B cell (primary cell): ENCODE measurements around the gene EDC3. TPM values are rescaled to one million over a fixed set of nuclear protein-coding genes. Genes with fewer than 3 reads are reported as not detected.

Experiments used
- ATAC-seq: fragments of 200-7000 bp; cut with Tn5 transposase; one replicate; pipeline ENCODE4 v1.10.0; 2021; ENCODE audit warnings: low read depth, mild to moderate bottlenecking, moderate number of reproducible peaks, moderate library complexity
- CTCF ChIA-PET: fragments of 350-600 bp; sonication (Branson Sonifier 250); formaldehyde crosslinking; loops from one replicate; lab custom pipeline; 2021; ENCODE audit warnings: antibody characterized with exemption, inconsistent platforms; lab: Charles Lee
- POLR2A ChIA-PET: fragments of 350-600 bp; sonication (Branson Sonifier 250); formaldehyde crosslinking; loops from one replicate; lab custom pipeline; 2021; ENCODE audit warnings: antibody characterized with exemption; lab: Charles Lee
- DNase-seq: peaks from one replicate; pipeline ENCODE4 v3.0.0; 2013
- H2AFZ ChIP-seq: 2 replicates; pipeline ENCODE4 v1.6.1; 2012; ENCODE audit warnings: mild to moderate bottlenecking, low read depth, low read length; ENCODE audit not compliant: insufficient read depth, poor library complexity, severe bottlenecking
- H3K27ac ChIP-seq, 2 donors: 1 replicate in 1 of 2; 2 replicates in 1 of 2; pipeline ENCODE4 v1.5.1; 2012 to 2013; ENCODE audit warnings: low read length in 2 of 2, mild to moderate bottlenecking in 2 of 2, moderate library complexity in 1 of 2
- H3K27me3 ChIP-seq, 4 experiments: fragments of 200-600 bp in 1 of 4; sonication (generic) in 1 of 4; replicated peaks in 1 of 4; 1 replicate in 2 of 4; 2 replicates in 2 of 4; pipeline versions ENCODE4 v1.6.1 to v1.7.0; 2013 to 2016; ENCODE audit warnings: low read length in 3 of 4, mild to moderate bottlenecking in 2 of 4, mixed read lengths in 1 of 4, moderate library complexity in 1 of 4; ENCODE audit not compliant: insufficient read depth in 4 of 4, control insufficient read depth in 3 of 4; ENCODE audit errors: control extremely low read depth in 1 of 4
- H3K36me3 ChIP-seq, 2 experiments: replicated peaks in 1 of 2; 1 replicate in 1 of 2; 2 replicates in 1 of 2; pipeline versions ENCODE4 v1.6.1 to v1.7.1; 2013; ENCODE audit warnings: low read length in 1 of 2; ENCODE audit not compliant: insufficient read depth in 2 of 2, control insufficient read depth in 1 of 2; ENCODE audit errors: control extremely low read depth in 1 of 2, extremely low read depth in 1 of 2
- H3K4me1 ChIP-seq, 2 donors: fragments of 200-600 bp in 1 of 2; sonication (generic) in 1 of 2; 1 replicate in 1 of 2; 2 replicates in 1 of 2; pipeline versions ENCODE4 v1.5.1 to v1.6.1; 2013 to 2017; ENCODE audit warnings: low read length in 2 of 2; ENCODE audit not compliant: control insufficient read depth in 2 of 2, insufficient read depth in 2 of 2
- H3K4me2 ChIP-seq: replicated peaks from 2 replicates; pipeline ENCODE3; 2012; ENCODE audit warnings: mild to moderate bottlenecking, low read depth, low read length; ENCODE audit not compliant: poor library complexity, severe bottlenecking
- H3K4me3 ChIP-seq, 5 experiments: fragments of 200-600 bp in 1 of 5; sonication (generic) in 1 of 5; 1 replicate in 3 of 5; 2 replicates in 2 of 5; pipeline versions ENCODE4 v1.5.1 to v1.7.0; 2011 to 2016; ENCODE audit warnings: low read length in 4 of 5, mild to moderate bottlenecking in 4 of 5, low read depth in 2 of 5, control low read depth in 1 of 5, moderate library complexity in 1 of 5; ENCODE audit not compliant: insufficient read depth in 1 of 5; ENCODE audit errors: control extremely low read depth in 1 of 5, extremely low read depth in 1 of 5
- H3K79me2 ChIP-seq: fragments of 200-600 bp; sonication (generic); one replicate; pipeline ENCODE4 v1.6.0; 2016; ENCODE audit warnings: low read length; ENCODE audit not compliant: control insufficient read depth, insufficient read depth
- H3K9ac ChIP-seq: fragments of 200-600 bp; sonication (generic); 2 replicates; pipeline ENCODE4 v1.6.1; 2017; ENCODE audit warnings: mild to moderate bottlenecking, low read length, moderate library complexity
- H3K9me3 ChIP-seq, 3 donors: one replicate each; pipeline versions ENCODE4 v1.6.1 to v1.7.1; 2013; ENCODE audit warnings: low read length in 2 of 3; ENCODE audit not compliant: control insufficient read depth in 2 of 3, insufficient read depth in 1 of 3; ENCODE audit errors: control extremely low read depth in 1 of 3
- H4K20me1 ChIP-seq: 2 replicates; pipeline ENCODE4 v1.6.0; 2012; ENCODE audit warnings: mild to moderate bottlenecking, low read length; ENCODE audit not compliant: insufficient read depth, control insufficient read depth, poor library complexity, severe bottlenecking
- H3K27ac Mint-ChIP-seq: one replicate; pipeline ENCODE4 v1.8.0; 2021; ENCODE audit warnings: mixed read lengths
- H3K27me3 Mint-ChIP-seq: one replicate; pipeline ENCODE4 v1.8.0; 2021; ENCODE audit warnings: mixed read lengths
- H3K4me1 Mint-ChIP-seq: one replicate; pipeline ENCODE4 v1.8.0; 2021; ENCODE audit warnings: mixed read lengths
- H3K4me3 Mint-ChIP-seq: one replicate; pipeline ENCODE4 v1.8.0; 2021; ENCODE audit warnings: mixed read lengths
- H3K9me3 Mint-ChIP-seq: one replicate; pipeline ENCODE4 v1.8.0; 2022; ENCODE audit warnings: mixed read lengths; ENCODE audit not compliant: insufficient read depth
- CTCF ChIP-seq: fragments of 200-600 bp; IDR thresholded peaks from one replicate; pipeline ENCODE4 v1.8.0; 2022; ENCODE audit warnings: antibody characterized with exemption, mild to moderate bottlenecking
- EZH2 ChIP-seq: IDR thresholded peaks from 2 replicates; pipeline ENCODE4 v1.6.1; 2012; ENCODE audit warnings: borderline replicate concordance, low read depth, mild to moderate bottlenecking, moderate library complexity, low read length; ENCODE audit not compliant: insufficient read depth, poor library complexity, severe bottlenecking
- WGBS: methylation state at CpG from one replicate; pipeline ENCODE4 v1.1.5; 2013; ENCODE audit warnings: missing lambda C conversion rate; ENCODE audit not compliant: insufficient coverage; 5-methylcytosine and 5-hydroxymethylcytosine counted together
- intact Hi-C: fragments of 100-400 bp; cut with micrococcal nuclease; formaldehyde crosslinking; loops from one replicate; pipeline ENCODE4 v1.10.0; 2022
- polyA plus RNA-seq: library from polyadenylated mRNA; depleted of rRNA; stranded (reverse); fragments of >200 nt; gene quantifications from 2 replicates; pipeline ENCODE4 v1.2.3, GENCODE V29; 2012
- total RNA-seq, 2 donors: library from RNA; stranded (reverse); fragments of 120-200 nt in 1 of 2; gene quantifications; 1 replicate in 1 of 2; 2 replicates in 1 of 2; pipeline versions ENCODE4 v1.2.3 to v1.2.4, GENCODE V29; 2013 to 2022

Gene EDC3
- total and polyA plus RNA-seq, 2 donors (not counting 1 experiment from before 2014, with no cell fraction given): 16.9 to 55.4 TPM

- H3K36me3 ChIP-seq: peaks cover 0 to 22% of the 10 kb centered on the region in 2 experiments
- H3K27ac ChIP-seq: no peak overlapping the region
- POLR2A ChIA-PET: no interaction called here
- TF ChIP-seq EZH2 (no peak), CTCF (no peak)
- H2AFZ ChIP-seq: no peak overlapping the region
- CTCF ChIA-PET: no interaction called here
- DNase-seq (no peak), ATAC-seq (no peak)
- no peak overlapping the region for H3K4me3 ChIP-seq
- Mint-ChIP-seq H3K4me1 (peaks cover 35% of the 10 kb centered on the region), H3K9me3 (no peaks in the 10 kb centered on the region), H3K27ac (no peak overlapping the region), H3K4me3 (no peak overlapping the region), H3K27me3 (no peaks in the 10 kb centered on the region)
- no peaks in the 10 kb centered on the region for H3K9me3 ChIP-seq
- H3K79me2 ChIP-seq: peaks cover 62% of the 10 kb centered on the region
- no peak overlapping the region for H3K9ac ChIP-seq
- peaks cover 13 to 17% of the 10 kb centered on the region in 2 donors for H3K4me1 ChIP-seq
- no peak overlapping the region for H3K4me2 ChIP-seq
- H3K27me3 ChIP-seq: no peaks in the 10 kb centered on the region
- 55% methylated on average over 7 of the region's 7 CpGs for WGBS
- H4K20me1 ChIP-seq: peaks cover 34% of the 10 kb centered on the region
- intact Hi-C loops: no loop called here
Observed at GRCh38 chr15:74655424-74655823, 40.4 kb downstream of the EDC3 start.

GRCh38 chr15:74653426-74654102 lies 42.3 kb downstream of the EDC3 start:
- intact Hi-C loops: no loop called here
- Mint-ChIP-seq H3K4me3 (no peak overlapping the region), H3K9me3 (no peaks in the 10 kb centered on the region), H3K27ac (no peak overlapping the region), H3K4me1 (peaks cover 37% of the 10 kb centered on the region), H3K27me3 (no peaks in the 10 kb centered on the region)
- Histone ChIP-seq H3K9me3 (no peaks in the 10 kb centered on the region), H3K4me2 (no peak overlapping the region), H4K20me1 (peaks cover 53% of the 10 kb centered on the region), H3K27me3 (no peaks in the 10 kb centered on the region), H3K79me2 (peaks cover 62% of the 10 kb centered on the region), H3K4me1 (peaks cover 13 to 17% of the 10 kb centered on the region in 2 donors), H3K9ac (peak overlapping the region; percentile 18), H3K36me3 (peaks cover 0 to 28% of the 10 kb centered on the region in 2 experiments), H2AFZ (no peak overlapping the region), H3K4me3 (no peak overlapping the region), H3K27ac (no peak overlapping the region)
- ATAC-seq: no peak
- 0% methylated on average over 1 of the region's 7 CpGs for WGBS
- POLR2A ChIA-PET: no interaction called here
- DNase-seq: no peak
- TF ChIP-seq CTCF (no peak), EZH2 (no peak)
- CTCF ChIA-PET: interaction anchor here (0.8 to 2.2 kb wide), 5 partner anchors 18 to 118 kb away, joined by 3 to 9 read pairs (median 4); no protein-coding TSS in a partner anchor
